Fibroblast of skin of left quadriceps (primary cell): ENCODE data around the gene TRUB2.
"Not testable (repeated sequence)": the region's sequence is repeated elsewhere in the genome, so short reads cannot be mapped to it uniquely, and the experiment has no call there.

Experiments
- DNase-seq, 2 experiments: peaks; one replicate each; pipeline ENCODE4 v3.0.0-alpha.2; 2013; ENCODE audit warnings: low read depth in 2 of 2

TRUB2 gene

DNA sequence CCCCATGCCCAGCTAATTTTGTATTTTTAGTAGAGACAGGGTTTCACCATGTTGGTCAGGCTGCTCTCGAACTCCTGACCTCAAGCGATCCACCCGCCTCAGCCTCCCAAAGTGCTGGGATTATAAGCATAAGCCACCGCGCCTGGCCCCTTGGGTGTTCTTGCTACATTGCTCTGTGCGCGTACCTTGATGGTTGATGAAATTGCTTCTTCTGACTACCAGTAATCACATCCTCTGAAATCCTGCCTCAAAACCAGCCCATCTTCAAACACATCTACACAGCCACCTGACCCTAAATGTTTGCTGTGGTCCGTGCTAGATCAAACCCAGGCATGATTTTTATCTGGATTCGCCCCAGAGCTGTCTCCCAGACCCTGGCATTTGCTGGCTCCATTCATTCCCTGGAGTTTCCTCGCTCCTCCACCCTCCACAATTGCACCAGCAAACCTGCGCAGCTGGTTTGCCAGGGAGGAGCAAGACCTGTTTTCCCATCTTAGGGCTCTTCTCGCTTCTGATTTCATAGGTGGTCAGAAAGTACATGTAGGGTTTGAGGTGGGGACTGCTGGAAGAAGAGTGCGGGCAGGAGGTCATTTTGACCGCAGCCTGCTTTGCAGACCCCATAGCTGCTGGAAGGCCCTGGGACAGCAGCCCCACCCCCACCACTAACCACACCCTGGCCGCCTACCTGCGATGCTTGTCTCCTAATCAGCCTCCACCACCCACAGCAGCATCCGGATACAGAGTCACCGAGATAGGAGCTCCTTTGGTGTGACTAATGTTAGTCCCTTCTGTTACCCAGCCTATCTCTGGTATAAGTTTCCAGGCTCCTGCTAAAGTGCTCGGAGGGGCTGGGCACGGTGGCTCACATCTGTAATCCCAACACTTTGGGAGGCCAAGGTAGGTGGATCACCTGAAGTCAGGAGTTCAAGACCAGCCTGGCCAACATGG lies 23.4 kb downstream of the TRUB2 start:
- no peak for DNase-seq

DNA sequence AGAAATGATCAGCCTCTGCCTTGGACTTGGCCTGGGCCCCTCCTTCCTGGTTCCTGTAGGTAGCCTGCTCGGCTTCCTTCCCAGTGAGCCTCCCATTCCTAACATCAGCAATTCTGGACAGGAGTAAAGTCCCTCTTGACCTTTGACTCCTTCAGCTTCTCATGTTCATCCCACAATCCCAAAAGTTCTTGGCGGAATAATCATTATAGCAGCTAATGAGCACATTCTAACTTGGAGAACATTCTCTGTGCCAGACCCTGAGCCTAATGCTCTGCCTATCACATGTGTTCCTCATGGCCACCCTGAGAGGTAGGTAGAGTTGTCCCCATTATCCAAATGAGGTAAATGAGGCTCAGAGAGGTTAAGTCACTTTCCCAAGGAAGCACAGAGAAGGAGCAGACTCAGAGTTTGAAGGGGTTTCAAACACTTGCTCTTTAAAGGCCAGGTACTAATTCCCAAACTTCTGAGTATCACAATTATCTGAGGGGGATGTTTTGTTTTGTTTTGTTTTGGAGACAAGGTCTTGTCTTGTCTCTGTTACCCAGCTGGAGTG lies 24.9 kb downstream of the TRUB2 start:
- DNase-seq: no peak

DNA sequence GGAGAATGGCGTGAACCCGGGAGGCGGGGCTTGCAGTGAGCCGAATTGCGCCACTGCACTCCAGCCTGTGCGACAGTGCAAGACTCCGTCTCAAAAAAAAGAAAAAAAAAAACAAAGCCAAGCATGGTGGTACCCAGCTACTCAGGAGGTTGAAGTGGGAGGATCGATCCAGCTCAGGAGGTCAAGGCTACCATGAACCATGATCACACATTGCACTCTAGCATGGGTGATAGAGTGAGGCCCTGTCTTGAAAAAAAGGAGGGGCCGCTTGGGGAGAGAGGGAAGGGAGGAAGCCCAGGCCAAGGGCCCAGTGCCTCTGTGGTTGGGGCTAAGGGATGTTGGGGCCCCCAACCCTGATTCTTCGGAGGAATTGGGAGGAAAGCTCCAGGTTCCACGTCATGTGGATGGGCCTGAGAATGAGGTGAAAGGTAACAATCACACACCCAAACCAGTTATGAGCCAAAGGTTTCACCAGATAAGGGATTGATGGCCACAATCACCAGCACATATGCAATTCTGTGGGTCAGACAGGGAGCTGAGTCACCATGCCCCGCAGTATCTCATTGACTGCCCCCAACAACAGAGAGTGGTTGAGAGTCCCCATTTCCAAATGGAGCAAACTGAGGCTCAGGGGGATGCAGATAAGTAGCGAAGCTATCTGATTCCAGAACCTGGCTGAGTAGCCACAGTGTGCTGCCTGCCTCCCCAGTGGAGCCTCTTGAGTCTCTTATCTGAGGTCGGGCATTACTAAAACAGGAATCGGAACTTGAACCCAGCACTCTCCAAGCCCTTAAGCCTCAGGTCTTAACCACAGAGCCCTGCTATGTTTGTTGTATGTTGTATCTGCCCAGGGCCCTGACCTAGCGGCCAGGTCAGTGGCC lies 25.7 kb downstream of the TRUB2 start:
- DNase-seq: no peak

DNA sequence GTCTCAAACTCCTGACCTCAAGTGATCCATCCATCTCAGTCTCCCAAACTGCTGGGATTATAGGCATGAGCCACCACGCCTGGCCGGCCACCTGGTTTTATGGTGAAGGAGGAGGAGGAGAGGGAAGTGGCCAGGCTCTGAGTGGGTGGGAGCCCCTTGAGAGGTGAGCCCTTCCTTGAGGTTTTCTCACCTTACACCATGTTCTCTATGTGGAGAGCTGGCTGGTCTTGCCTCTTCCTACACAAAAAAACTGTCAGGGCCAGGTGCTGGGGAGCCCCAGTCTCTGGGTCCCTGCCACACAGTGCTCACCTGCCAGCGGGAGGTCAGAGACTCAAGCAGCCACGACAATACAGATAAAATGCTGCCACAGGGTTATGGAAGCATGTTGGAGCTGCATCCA lies 28.1 kb downstream of the TRUB2 start:
- DNase-seq: no peak

DNA sequence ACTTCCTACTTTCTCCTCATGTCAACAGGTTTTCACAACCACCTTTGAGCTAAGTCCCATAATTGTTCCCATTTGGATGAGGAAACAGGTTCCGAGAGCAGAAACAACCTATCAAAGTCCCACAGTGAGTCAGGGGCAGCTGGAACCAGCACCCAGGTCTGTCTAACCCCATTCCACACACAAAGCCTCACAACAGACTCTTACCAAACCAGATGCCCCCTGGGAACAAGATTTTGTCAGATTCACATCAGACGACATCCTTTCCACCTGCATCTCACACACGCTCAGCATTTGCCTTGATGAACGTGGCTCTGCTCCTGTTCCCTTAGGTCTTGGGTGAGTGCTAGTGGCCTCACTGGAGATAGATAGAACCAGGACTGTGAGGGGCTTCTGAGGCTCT lies 29.2 kb downstream of the TRUB2 start:
- DNase-seq: no peak

DNA sequence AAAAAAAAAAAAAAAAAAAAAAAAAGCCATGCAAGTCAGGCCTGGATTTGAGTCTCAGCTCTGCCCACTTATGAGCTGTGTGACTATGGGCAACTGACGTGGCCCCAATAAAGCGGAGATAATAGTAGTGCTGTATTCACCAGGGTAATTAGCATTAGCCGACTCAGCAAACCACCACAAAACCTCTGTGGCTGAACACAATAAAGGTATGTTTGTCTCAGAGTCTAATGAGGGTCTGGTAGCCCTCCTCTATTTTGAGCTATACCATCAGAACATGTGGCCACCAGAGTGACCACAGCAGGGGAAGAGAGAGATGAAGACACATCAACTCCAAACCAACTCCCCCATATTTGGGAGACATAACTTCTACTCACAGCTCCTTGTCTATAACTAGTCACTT lies 30.2 kb downstream of the TRUB2 start:
- DNase-seq: no peak

DNA sequence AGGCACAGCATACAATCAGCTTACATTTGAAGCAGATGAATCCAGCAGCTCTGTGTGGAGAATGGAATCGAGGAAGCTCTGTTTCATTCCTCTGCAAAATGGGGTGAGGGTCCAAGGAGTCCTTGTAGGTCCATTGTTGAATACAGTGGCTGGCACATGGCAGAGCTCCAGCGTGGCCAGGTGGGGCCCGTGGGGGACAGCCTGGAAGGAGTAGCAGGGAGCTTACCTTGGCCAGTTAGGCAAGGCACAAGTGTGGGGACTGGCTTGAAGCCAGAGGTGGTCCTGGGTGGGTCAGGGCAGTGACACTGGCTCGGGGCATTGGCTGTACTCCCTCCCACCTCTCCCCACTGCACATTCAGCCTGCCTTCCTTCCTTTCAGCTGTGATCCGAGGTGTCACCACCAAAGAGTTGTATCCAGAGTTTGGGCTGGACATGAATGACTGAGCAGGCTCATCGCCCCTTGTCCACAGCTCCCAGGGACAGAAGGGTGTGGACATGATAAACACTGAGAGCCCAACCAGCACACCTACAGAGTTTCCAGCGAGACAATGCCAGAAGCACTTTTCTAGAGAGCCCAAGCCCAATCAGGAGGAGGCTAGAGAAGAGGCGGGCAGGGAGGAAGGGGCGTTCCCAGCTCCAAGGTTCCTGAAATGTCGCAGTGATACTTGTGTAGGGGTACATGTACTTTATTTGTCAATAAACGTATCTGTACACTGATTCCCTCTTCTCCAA lies 33.8 kb downstream of the TRUB2 start:
- DNase-seq: no peak

DNA sequence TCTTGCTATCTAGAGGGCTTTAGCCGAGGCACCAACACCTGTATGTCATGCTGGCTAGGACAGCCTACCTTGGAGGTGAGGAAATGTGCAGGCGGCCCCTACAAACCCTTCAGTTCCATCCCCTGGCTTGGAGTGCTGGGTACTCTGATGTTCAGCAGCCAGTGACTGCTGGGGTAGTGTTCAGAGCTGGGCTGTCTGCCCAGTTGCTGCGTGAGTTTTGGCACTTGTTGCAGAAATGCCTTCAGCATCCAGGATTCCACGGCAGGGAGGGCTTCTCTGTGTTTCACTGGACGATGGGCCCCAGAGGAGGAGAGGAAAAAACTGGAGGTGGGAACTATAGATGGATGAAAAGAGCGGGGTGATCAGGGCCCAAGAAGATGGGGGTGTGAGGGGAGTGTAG lies 35.8 kb downstream of the TRUB2 start:
- no peak for DNase-seq

DNA sequence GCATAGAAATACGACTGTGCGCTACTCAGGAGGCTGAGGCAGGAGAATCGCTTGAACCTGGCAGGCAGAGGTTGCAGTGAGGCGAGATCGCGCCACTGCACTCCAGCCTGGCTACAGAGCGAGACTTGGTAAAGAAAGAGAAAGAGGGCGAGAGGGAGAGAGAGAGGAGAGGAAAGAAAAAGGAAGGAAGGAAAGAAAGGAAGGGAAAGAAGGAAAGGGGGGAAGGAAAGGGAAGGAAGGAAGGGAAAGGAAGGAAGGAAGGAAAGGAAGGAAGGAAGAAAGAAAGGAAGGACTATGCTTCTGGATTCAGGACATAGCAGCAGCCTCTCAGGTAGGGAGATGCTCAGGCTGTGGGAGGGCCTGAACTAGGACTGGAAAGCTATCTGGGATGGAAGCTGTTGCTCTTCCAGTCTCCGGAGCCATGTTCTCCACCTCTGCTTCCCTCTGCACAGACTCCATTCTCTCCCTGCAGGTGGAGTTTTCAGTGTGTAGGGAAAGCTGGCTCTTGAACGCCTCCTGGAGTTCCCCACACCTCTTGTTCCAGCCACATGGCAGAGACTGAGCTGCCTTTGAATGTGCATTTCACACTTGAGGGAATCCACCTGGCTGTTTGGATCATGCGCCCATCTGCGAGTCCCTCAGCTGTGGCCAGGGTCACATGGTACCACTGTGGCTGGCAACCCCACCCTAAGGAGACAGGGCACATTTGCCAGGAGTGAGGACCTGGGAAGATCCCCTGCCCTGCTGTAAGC lies 37.0 kb downstream of the TRUB2 start:
- no peak for DNase-seq

DNA sequence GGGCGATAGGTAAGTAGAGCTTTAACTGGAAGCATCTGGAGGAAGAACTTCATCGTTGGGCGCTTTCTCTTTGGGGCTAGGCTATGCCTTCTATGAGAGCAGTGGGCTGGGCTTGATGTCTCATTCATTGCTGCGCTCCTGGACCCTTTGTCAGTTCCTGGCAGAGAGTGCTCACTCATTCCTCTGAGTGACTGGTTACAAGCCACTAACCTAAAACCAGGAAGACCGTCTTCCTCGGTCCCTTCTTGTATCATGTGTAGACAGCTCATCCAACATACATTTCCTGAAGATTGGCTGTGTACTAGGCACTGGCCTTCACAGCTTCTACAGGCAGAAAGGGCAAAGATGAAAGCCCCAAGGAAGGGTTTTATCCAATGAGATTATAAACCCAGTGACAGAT lies 39.7 kb downstream of the TRUB2 start:
- peak; percentile 43 to 45 for DNase-seq

DNA sequence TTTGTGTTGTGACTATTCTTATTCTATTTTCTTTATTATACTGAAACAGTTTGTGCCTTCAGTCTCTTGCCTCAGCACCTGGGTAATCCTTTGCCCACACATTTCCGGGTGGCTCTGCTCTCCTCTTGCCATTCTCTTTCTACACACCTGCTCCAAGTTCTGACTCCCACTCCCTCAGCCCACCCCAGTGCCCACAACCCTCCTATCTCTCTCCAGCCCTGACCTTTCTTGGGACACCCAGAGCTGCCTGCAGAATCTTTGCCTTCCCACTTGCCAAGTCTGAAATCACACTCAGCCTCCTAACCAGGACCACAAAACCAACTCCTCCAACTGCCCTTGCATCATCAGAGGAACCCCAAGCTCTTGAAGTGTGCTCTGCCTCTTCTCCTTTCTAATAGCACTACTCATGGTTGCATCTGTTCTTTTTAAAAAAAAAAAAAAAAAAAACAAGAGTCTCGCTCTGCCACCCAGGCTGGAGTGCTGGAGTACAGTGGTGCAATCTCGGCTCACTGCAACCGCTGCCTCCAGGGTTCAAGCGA lies 42.1 kb downstream of the TRUB2 start:
- DNase-seq: no peak

DNA sequence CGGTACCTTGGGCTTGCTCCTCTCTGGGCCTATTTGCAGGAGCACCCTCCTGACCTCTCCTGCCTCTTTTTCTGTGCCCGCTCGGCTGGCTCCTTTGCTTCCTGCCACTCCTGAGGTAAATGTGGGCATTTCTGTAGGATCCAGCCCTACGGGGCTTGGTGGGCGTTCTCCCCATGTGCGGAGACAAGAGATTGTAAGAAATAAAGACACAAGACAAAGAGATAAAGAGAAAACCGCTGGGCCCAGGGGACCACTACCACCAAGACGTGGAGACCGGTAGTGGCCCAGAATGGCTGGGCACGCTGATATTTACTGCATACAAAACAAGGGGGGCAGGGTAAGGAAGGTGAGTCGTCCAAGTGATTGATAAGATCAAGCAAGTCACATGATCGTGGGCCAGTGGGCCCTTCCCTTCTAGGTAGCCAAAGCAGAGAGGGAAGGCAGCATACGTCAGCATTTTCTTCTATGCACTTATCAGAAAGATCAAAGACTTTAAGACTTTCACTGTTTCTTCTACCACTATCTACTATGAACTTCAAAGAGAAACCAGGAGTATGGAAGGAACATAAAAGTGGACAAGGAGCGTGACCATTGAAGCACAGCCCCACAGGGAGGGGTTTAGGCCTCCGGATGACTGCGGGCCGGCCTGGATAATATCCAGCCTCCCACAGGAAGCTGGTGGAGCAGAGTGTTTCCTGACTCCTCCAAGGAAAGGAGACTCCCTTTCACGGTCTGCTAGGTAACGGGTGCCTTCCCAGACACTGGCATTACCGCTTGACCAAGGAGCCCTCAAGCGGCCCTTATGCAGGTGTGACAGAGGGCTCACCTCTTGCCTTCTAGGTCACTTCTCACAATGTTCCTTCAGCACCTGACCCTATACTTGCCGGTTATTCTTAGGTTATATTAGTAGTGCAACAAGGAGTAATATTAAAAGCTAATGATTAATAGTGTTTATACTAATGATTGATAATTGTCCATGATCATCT lies 42.9 kb downstream of the TRUB2 start:
- not testable (repeated sequence) for DNase-seq

DNA sequence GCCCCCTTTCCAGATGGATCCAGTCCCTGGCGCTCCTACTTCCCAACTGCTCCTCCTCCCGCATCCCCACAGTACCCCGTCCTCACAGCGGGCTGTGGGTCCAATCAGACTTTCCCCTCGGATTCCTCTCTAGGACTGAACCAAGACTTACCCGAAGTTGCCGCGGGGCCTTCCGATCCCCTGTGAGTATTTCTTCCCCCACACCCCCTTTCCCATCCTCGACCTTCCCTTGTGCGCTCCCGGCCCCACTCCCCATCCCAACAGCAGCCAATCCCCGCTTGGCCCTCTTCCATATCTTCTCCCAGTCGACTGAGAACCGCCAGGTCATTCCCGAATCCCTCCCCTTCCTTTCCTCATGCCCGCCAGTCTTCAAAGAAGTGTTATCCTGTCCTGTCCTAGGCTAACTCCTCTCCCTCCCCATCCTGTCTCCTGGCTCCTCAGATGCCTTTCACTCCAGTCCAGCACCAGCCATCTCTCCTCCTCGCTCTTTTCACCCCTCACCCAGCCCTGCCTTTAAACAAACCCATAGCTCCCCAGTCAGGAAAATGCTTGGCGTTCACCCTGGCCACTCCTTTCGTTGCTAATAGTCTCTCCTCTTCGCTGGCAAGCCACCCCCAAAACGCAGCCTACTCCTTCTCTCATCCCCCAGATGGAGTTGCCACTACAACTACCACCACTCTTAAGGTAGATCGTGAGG lies 45.5 kb downstream of the TRUB2 start:
- no peak for DNase-seq

DNA sequence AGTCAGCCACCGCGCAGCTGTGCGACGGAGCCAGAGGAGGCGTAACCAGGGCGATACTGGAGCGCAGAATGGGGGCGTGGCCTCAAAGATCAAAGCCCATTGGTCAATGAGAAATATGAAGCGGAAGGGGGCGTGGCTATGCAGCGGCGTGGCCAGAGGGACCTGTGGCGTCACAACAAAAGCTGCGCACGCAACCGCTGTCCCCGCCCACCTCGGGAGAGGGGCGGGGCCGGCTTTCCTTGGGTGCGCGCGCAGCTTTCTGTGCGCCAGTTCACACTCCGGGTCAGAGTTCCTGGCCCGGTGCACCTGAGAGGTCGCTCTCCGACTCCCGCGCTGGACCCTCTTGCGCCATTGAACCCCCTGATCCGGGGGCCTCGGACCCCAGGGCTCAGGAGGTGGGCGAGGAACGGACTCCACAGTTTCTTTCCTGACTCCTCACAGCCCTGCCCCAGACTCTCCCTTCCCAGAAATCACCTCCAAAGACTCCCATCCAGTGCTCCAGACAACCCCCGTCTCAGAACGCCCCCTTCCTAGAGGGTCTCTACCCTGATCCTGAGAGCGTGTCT lies 46.2 kb downstream of the TRUB2 start, which contains the start of gene SWI5:
Gene SWI5 (plus strand): TSS at position 269 of the 566 bp plus-strand sequence.
- DNase-seq: peak; percentile 98

DNA sequence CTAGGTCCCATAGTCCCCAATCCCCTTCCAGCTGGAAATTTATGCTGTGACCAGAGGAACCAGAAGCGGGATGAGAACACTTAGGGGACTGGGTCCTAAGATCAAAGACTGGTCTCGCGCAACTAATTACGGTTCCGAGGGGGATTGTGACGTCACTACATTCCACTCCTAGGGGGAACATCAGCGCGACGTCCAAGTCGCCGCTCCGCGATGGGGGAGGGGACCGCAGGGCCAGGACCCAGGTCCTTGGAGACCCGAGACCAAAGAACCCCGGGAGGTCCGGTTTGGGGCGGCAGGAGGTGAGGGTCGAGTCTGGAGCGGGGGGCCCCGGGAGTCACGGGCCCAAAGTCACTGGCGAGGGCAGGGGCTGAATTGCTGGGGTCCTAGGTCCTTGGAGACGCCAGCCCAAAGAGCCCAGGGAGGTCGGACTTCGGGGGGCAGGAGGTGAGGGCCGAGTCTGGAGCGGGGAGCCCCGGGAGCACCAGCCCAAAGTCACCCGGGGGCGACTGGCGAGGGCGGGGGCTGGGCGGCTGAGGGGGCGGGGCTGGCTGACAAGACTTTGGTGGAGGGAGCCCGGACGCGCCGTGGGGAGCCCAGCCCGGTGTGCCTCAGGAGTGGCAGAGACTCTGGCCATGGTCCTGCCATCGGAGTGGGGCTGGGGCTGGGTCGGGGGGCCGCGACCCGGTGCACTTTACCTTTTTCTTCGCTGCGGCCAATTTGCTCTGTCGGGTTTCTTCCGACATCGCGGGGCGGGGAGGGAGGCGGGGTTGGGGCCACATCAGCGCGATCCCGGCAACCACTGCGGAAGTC lies 46.8 kb downstream of the TRUB2 start, which contains the start of gene GOLGA2:
Gene GOLGA2 (minus strand): TSS at position 810 of the 810 bp plus-strand sequence. CDS start 31 bp downstream, at position 779.
- DNase-seq: peak; percentile 18 to 29

DNA sequence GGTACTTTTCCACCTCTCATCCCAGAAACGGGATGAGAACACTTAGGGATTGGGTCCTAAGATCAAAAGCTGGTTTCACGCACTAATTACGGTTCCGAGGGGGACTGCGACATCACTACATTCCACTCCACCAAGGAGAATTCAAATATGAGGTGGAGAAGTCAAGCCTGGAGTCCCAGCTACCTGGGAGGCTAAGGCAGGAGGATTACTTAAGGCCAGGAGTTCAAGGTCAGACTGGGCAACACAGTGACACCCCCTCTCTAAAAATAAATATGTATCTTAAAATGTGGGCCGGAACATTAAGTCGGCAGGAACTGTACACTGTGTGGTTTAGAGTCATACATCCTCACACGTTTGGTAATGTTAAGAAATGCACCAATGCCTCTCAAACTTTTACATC lies 48.0 kb downstream of the TRUB2 start:
- DNase-seq: no peak

DNA sequence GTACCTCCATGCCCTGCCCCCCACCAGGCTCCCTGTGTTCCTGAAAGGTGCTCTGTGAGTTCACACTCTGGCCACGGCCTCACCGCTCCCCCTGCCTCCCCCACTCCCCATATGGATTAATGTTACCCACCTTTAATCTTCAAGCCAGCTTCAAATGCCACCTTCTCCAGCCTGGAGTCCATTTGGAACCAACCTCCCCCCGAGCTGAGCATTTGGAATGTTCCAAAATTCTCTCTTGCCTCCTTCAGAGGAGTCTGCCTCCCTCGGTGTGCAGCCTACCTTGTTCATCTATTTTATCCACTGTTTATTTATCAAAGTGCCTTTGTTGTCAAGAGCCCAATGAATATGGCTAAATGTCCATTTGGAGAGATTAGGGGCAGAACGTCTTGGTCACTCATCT lies 50.7 kb downstream of the TRUB2 start:
- DNase-seq: no peak
